Naive thymus-derived CD8-positive, alpha-beta T cell (primary cell): Measurements from ENCODE around the gene CD6. TPM values are rescaled to one million over a fixed set of nuclear protein-coding genes. Genes with fewer than 3 reads are reported as not detected.

ENCODE experiments used
- ATAC-seq, 2 donors: fragments of 150-1000 bp; cut with Tn5 transposase in 1 of 2; sonication (Bioruptor Pico), chemical (Tn5 transposase) in 1 of 2; 1 replicate in 1 of 2; 2 replicates in 1 of 2; pipeline ENCODE4 v1.10.0; 2021; ENCODE audit warnings: mild to moderate bottlenecking in 2 of 2, moderate library complexity in 2 of 2
- POLR2A ChIA-PET: fragments of 350-600 bp; sonication (Branson Sonifier 250); formaldehyde crosslinking; loops from one replicate; lab custom pipeline; 2021; ENCODE audit warnings: antibody characterized with exemption; lab: Charles Lee
- DNase-seq, 10 donors: peaks; one replicate each; pipeline versions ENCODE4 v3.0.0 to v3.0.0-alpha.2; 2020 to 2022
- H3K27ac Mint-ChIP-seq, 10 donors: one replicate each; pipeline ENCODE4 v1.8.0; 2020 to 2022; ENCODE audit warnings: mild to moderate bottlenecking in 10 of 10, mixed read lengths in 10 of 10, moderate library complexity in 4 of 10, inconsistent platforms in 1 of 10
- H3K27me3 Mint-ChIP-seq, 5 donors: one replicate each; pipeline ENCODE4 v1.8.0; 2021 to 2022; ENCODE audit warnings: mixed read lengths in 5 of 5
- H3K36me3 Mint-ChIP-seq, 3 donors: one replicate each; pipeline ENCODE4 v1.8.0; 2020 to 2022; ENCODE audit warnings: mixed read lengths in 3 of 3, mild to moderate bottlenecking in 2 of 3, inconsistent platforms in 1 of 3
- H3K4me1 Mint-ChIP-seq, 4 donors: one replicate each; pipeline ENCODE4 v1.8.0; 2021 to 2022; ENCODE audit warnings: mixed read lengths in 4 of 4
- H3K4me3 Mint-ChIP-seq, 10 donors: one replicate each; pipeline ENCODE4 v1.8.0; 2020 to 2022; ENCODE audit warnings: mild to moderate bottlenecking in 10 of 10, mixed read lengths in 10 of 10, moderate library complexity in 6 of 10, inconsistent platforms in 1 of 10
- H3K9me3 Mint-ChIP-seq, 9 donors: one replicate each; pipeline ENCODE4 v1.8.0; 2020 to 2022; ENCODE audit warnings: mixed read lengths in 9 of 9, mild to moderate bottlenecking in 3 of 9, inconsistent platforms in 1 of 9, moderate library complexity in 1 of 9
- polyA plus RNA-seq, 3 donors: library from polyadenylated mRNA; unstranded; fragments of 300-500 nt; fragmentation: Illumina TruSeq; gene quantifications; one replicate each; pipeline ENCODE4 v1.2.3, GENCODE V29; 2021
- total RNA-seq, 8 experiments: library from RNA in 2 of 8; stranded (reverse) in 2 of 8; gene quantifications; one replicate each; pipeline ENCODE4 v1.2.3 and lab custom pipeline; 2021 to 2026

Gene CD6
- total and polyA plus RNA-seq, 5 experiments from 2014 or later = 150 to 405 (median 199) TPM

DNA sequence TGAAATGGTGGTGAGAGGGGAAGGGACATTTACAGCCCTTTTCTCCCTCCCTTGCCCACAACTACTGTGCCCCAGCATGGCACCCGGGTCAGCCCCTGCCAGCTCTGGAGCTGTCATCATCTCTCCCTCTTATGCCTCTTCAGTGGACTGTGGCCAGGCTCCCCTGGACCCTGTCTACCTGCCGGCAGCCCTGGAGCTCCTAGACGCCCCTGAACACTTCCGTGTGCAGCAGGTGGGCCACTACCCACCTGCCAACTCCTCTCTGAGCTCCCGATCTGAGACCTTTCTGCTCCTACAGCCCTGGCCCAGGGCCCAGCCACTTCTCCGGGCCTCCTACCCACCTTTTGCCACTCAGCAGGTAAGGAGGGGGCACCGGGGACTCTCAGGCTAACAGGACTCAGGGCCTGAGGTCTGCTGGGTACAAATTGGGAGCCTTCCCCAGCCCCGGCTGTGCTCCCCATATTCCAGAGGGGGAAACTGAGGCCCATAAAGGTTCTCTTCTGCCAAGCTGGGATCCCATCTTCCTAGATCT, 44.4 kb upstream of the CD6 start:
- ATAC-seq (no peak), DNase-seq (no peak)
- Mint-ChIP-seq H3K9me3 (no peaks in the 10 kb centered on the region), H3K27ac (no peak overlapping the region), H3K4me3 (peak overlapping the region in 1 of 10 donors; percentile 38), H3K36me3 (peaks cover 5 to 16% (median 11%) of the 10 kb centered on the region in 3 donors), H3K4me1 (peaks cover 13 to 20% (median 16%) of the 10 kb centered on the region in 4 donors), H3K27me3 (peaks cover 1 to 17% (median 12%) of the 10 kb centered on the region in 5 donors)
- POLR2A ChIA-PET = interaction anchor here (0.9 to 1.7 kb wide), 2 partner anchors 12 to 25 kb away, joined by 3 to 7 read pairs; partner anchors contain the start of gene SLC15A3

DNA sequence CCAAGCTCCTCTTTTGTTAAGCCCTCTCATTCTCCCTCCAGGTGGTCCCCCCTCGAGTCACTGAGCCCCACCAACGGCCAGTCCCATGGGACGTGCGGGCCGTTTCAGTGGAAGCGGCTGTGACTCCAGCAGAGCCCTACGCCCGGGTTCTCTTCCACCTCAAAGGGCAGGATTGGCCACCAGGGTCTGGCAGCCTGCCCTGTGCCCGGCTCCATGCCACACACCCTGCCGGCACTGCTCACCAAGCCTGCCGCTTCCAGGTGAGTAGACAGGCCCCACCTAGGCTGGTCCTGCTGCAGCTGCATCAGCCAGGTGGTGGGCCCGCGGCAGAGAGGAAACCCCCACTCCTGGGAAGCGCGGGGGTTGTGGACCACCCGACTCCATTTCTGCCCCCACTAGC, 43.9 kb upstream of the CD6 start:
- Mint-ChIP-seq H3K4me1 (peaks cover 9 to 23% (median 16%) of the 10 kb centered on the region in 4 donors), H3K4me3 (no peak overlapping the region), H3K9me3 (no peaks in the 10 kb centered on the region), H3K27me3 (peaks cover 1 to 13% (median 8%) of the 10 kb centered on the region in 5 donors), H3K27ac (no peak overlapping the region), H3K36me3 (peaks cover under 1 to 11% (median 6%) of the 10 kb centered on the region in 3 donors)
- ATAC-seq (no peak), DNase-seq (no peak)
- POLR2A ChIA-PET = interaction anchor here (0.8 to 0.9 kb wide), 2 partner anchors 23 to 25 kb away, joined by 3 read pairs; partner anchors contain the start of gene SLC15A3

DNA sequence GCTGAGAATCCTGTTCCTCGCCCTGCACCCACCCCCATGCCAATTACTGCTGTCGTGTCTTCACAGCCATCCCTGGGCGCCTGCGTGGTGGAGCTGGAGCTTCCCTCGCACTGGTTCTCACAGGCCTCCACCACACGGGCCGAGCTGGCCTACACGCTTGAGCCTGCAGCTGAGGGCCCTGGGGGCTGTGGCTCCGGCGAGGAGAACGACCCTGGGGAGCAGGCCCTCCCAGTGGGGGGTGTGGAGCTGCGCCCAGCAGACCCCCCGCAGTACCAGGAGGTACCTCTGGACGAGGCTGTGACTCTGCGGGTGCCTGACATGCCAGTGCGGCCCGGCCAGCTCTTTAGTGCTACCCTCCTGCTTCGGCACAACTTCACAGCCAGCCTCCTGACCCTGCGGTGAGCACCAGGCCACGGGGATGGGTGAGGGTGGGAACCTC, 42.9 kb upstream of the CD6 start:
- Mint-ChIP-seq H3K9me3 (no peaks in the 10 kb centered on the region), H3K4me3 (no peak overlapping the region), H3K27me3 (peaks cover 1 to 9% (median 3%) of the 10 kb centered on the region in 5 donors), H3K36me3 (peaks cover 0 to 3% (median 0%) of the 10 kb centered on the region in 3 donors), H3K27ac (no peak overlapping the region), H3K4me1 (peaks cover 7 to 20% (median 12%) of the 10 kb centered on the region in 4 donors)
- DNase-seq = no peak
- POLR2A ChIA-PET = interaction anchor here (0.8 kb wide), 1 partner anchor 24 kb away, joined by 3 read pairs; no protein-coding TSS in a partner anchor
- ATAC-seq = no peak

DNA sequence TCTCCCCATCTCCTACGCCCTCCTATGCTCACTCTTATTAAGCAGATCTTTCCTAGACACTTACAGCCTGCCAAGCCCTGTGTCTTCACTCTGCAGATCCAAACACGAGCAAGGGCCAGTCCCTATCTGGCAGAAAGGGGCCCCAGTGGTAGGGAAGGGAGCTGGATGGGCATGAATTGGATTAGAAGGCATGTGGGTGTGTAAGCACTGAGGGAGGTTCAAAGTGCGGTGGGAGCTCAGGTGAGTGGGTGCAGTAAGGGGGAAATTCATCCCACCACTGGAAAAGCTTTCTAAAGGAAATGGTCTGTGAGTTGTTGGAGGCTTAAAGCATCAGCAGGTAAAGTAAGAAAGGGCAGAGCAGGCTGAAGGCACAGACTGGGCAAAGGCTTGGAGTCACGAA, 41.7 kb upstream of the CD6 start:
- DNase-seq = no peak
- Mint-ChIP-seq H3K4me3 (no peak overlapping the region), H3K27ac (peak overlapping the region in 2 of 10 donors; percentile 16 to 45), H3K4me1 (peaks cover 7 to 18% (median 11%) of the 10 kb centered on the region in 4 donors), H3K36me3 (no peaks in the 10 kb centered on the region), H3K9me3 (no peaks in the 10 kb centered on the region), H3K27me3 (peaks cover 0 to 9% (median 3%) of the 10 kb centered on the region in 5 donors)
- no peak for ATAC-seq
- POLR2A ChIA-PET = interaction anchor here (0.6 kb wide), 1 partner anchor 112 kb away, joined by 3 read pairs; no protein-coding TSS in a partner anchor

DNA sequence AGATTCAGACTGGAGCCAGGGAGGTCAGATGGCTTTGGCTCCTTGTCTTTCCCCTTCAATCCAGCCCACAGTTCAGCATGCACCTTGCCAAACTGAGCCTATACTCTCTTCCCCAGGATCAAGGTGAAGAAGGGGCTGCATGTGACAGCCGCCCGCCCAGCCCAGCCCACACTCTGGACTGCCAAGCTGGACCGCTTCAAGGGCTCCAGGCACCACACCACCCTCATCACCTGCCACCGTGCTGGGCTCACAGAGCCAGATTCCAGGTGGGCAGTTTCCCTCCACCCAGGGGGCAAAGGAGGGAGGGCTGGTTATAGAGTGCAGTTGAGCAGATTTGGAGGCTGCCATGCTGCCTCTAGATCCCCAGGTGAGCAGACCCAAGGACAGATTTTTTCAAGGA, 41.1 kb upstream of the CD6 start:
- Mint-ChIP-seq H3K4me1 (peaks cover 3 to 14% (median 5%) of the 10 kb centered on the region in 4 donors), H3K36me3 (no peaks in the 10 kb centered on the region), H3K9me3 (no peaks in the 10 kb centered on the region), H3K27ac (peak overlapping the region in 2 of 10 donors; percentile 29), H3K4me3 (no peak overlapping the region), H3K27me3 (peaks cover 0 to 6% (median 3%) of the 10 kb centered on the region in 5 donors)
- DNase-seq (no peak), ATAC-seq (no peak)
- POLR2A ChIA-PET = interaction anchor here (1.3 kb wide), 1 partner anchor 21 kb away, joined by 4 read pairs; no protein-coding TSS in a partner anchor

DNA sequence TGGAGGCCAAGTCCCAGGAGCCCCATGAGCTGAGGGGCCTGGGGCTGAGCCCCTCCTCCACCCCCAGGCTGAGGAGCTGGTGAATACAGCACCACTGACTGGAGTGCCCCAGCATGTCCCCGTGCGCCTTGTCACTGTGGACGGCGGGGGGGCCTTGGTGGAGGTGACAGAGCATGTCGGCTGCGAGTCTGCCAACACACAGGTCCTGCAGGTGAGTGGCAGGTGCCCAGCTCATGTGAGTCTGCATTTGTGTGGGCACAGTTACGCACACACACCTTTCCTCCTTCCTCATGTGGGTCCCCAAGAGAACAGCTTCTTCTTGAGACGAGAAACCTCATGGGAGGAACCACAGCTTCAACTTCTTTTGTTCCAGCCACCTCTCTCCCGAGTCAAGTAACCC, 39.6 kb upstream of the CD6 start:
- H3K4me1 Mint-ChIP-seq = peaks cover 0 to 12% (median 1%) of the 10 kb centered on the region in 4 donors
- no peaks in the 10 kb centered on the region for H3K36me3 Mint-ChIP-seq
- H3K27me3 Mint-ChIP-seq = peaks cover 0 to 4% (median 1%) of the 10 kb centered on the region in 5 donors
- H3K27ac Mint-ChIP-seq = peak overlapping the region in 1 of 10 donors; percentile 38
- POLR2A ChIA-PET = interaction anchor here (1.2 kb wide), 2 partner anchors 13 to 19 kb away, joined by 3 to 7 read pairs; no protein-coding TSS in a partner anchor
- no peak for ATAC-seq
- H3K9me3 Mint-ChIP-seq = no peaks in the 10 kb centered on the region
- no peak overlapping the region for H3K4me3 Mint-ChIP-seq
- DNase-seq = no peak

DNA sequence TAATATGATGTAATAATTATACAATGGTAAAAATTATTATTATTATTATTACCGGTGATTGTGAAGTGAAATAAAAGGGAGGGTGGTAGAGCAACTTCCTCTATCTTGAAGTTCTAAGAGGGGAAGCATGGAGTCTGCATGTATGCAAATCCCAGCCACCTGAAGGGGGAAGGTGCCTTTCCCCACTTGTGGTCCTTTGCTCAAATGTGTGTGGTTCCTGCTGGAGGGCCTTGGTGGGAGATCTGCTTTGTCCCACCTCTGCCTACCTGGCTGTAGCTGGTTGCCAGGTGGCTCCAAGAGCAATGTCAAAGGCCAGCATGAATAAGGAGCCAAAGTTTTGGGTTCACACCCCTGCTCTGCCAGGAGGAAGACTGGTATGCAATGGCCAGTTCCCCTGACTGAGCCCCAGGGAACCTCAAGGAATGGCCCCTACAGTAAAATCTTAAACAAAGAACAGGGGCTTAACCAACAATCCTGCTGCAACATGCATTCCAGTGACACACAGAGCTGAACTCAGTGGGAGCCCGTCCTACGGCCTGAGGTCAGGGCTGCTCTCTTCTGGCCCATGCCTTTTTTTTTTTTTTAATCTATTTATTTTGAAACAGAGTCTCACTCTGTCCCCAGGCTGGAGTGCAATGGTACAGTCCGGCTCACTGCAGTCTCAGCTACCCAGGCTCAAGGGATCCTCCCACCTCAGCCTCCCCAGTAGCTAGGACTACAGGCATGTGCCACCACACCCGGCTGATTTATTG, 38.7 kb upstream of the CD6 start:
- H3K4me1 Mint-ChIP-seq = peaks cover 0 to 12% (median 1%) of the 10 kb centered on the region in 4 donors
- POLR2A ChIA-PET = interaction anchor here (1.2 kb wide), 2 partner anchors 14 to 18 kb away, joined by 3 to 7 read pairs; no protein-coding TSS in a partner anchor
- H3K27ac Mint-ChIP-seq = peak overlapping the region in 1 of 10 donors; percentile 38
- no peaks in the 10 kb centered on the region for H3K9me3 Mint-ChIP-seq
- no peaks in the 10 kb centered on the region for H3K36me3 Mint-ChIP-seq
- no peak overlapping the region for H3K4me3 Mint-ChIP-seq
- H3K27me3 Mint-ChIP-seq = peaks cover 0 to 4% (median 1%) of the 10 kb centered on the region in 5 donors
- no peak for DNase-seq
- no peak for ATAC-seq

DNA sequence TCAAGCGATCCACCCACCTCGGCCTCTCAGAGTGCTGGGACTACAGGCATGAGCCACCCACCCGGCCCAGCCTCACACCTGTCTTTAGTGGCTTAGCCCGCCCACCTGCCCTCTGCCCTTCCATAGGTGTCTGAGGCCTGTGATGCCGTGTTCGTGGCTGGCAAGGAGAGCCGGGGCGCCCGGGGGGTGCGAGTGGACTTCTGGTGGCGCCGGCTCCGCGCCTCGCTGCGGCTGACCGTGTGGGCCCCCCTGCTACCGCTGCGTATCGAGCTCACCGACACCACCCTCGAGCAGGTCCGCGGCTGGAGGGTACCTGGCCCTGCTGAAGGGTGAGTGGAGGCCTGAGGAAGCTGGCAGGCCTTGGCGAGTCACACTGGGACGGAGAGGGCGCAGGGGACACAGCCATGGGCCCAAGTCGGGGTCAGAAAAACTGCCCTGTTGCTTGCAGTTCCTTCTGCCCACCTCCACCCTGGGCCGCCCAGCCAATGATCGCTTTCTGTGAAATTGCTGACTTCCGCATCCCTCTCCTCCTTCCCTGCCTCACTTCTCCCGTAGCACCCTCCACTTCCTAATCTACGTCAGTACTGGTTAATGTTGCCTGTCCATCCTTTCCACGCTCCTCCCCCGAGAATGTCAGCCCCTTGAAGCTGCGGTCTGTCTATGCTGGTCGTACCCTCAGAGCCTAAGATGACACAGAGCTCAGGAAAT, 37.9 kb upstream of the CD6 start:
- Mint-ChIP-seq H3K36me3 (no peaks in the 10 kb centered on the region), H3K27ac (no peak overlapping the region), H3K9me3 (no peaks in the 10 kb centered on the region), H3K4me3 (no peak overlapping the region), H3K4me1 (peaks cover 0 to 12% (median 1%) of the 10 kb centered on the region in 4 donors), H3K27me3 (peaks cover 0 to 4% (median 1%) of the 10 kb centered on the region in 5 donors)
- DNase-seq = no peak
- POLR2A ChIA-PET = interaction anchor here (0.8 to 1.4 kb wide), 2 partner anchors 15 to 19 kb away, joined by 3 read pairs; no protein-coding TSS in a partner anchor
- ATAC-seq = no peak

DNA sequence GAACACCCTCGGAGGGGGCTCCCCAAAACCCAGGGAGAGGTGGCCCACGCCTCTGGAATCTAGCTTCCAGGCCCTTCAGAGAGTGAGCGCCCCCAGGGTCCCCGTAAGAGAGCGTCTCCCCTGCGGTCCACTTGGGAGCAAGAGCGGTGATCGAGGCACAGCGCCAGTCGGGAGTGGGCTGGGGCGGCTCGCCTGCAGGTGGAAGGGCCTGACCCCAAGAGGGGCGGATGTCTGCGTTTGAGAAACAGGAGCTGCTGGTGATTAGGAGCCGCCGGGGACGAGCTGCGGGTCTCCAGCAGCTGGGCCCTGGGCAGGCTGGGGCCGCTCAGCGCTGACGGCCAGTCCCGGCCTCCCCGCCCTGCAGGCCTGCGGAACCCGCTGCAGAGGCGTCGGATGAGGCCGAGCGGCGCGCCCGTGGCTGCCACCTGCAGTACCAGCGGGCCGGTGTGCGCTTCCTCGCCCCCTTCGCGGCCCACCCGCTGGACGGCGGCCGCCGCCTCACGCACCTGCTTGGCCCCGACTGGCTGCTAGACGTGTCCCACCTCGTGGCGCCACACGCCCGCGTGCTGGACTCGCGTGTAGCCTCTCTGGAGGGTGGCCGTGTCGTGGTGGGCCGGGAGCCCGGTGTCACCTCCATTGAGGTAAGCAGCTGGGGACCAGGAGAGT, 37.2 kb upstream of the CD6 start:
- POLR2A ChIA-PET = interaction anchor here (0.8 to 1.4 kb wide), 3 partner anchors 10 to 20 kb away, joined by 3 read pairs; no protein-coding TSS in a partner anchor
- Mint-ChIP-seq H3K27me3 (peaks cover 0 to 4% (median 1%) of the 10 kb centered on the region in 5 donors), H3K4me1 (peaks cover 0 to 12% (median 1%) of the 10 kb centered on the region in 4 donors), H3K9me3 (no peaks in the 10 kb centered on the region), H3K4me3 (no peak overlapping the region), H3K36me3 (peaks cover 0 to 4% (median 0%) of the 10 kb centered on the region in 3 donors), H3K27ac (peak overlapping the region in 1 of 10 donors; percentile 51)
- no peak for ATAC-seq
- DNase-seq = no peak

DNA sequence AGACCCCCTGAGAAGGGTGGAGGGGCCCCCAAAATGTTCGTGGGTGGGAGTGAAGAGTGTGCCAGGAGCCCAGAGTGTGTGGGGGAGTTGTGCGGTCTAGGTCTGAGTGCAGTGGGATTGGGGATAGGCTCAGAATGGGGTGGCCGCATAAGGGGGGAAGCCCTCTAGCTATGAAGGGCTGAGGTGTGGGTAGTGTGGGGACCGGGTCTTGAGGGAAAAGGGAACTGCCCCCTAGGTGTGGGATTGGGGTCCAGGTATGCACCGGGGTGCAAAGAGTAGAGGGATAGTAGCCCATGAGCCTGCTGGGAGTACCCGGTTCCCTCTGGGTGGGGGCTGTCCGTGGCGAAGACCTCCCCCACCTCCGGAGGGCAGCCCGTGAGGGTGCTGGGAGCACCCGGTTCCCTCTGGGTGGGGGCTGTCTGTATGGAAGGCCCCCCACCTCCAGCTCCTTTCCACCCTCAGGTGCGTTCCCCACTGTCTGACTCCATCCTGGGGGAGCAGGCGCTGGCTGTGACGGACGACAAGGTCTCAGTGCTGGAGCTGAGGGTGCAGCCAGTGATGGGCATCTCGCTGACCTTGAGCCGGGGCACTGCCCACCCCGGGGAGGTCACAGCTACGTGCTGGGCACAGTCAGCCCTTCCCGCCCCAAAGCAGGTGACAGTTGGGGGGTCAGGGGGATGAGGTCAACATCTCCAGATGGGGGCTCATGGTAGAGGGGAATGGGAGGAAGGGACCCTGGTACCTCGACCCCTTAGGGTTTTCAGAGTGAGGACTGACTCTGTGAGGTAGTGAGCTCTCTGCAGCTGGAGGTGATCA, 36.5 kb upstream of the CD6 start:
- Mint-ChIP-seq H3K9me3 (no peaks in the 10 kb centered on the region), H3K27ac (peak overlapping the region in 1 of 10 donors; percentile 37)
- POLR2A ChIA-PET = interaction anchor here (0.8 to 1.4 kb wide), 3 partner anchors 10 to 20 kb away, joined by 3 read pairs; no protein-coding TSS in a partner anchor

More for the DNA sequence above, 36.5 kb upstream of the CD6 start:
- peaks cover 0 to 4% (median 0%) of the 10 kb centered on the region in 3 donors for H3K36me3 Mint-ChIP-seq
- H3K4me3 Mint-ChIP-seq = no peak overlapping the region
- H3K27me3 Mint-ChIP-seq = peaks cover 0 to under 1% (median 0%) of the 10 kb centered on the region in 5 donors
- H3K4me1 Mint-ChIP-seq = peaks cover 0 to 12% (median 1%) of the 10 kb centered on the region in 4 donors
- ATAC-seq (no peak), DNase-seq (no peak)
